Upper lobe of left lung (tissue), 6 donors: ENCODE results near the gene RASGRF2. TPM values are rescaled to one million over a fixed set of nuclear protein-coding genes. Genes with fewer than 3 reads are reported as not detected.

Experiments
- ATAC-seq, 2 donors: fragments of 200-7000 bp; cut with Tn5 transposase; one replicate each; pipeline ENCODE4 v1.9.1; 2022; ENCODE audit warnings: mild to moderate bottlenecking in 2 of 2, moderate library complexity in 2 of 2; ENCODE audit not compliant: low FRiP score in 2 of 2
- DNase-seq, 2 donors: peaks; one replicate each; pipeline ENCODE4 v3.0.0-alpha.2; 2019 to 2020
- H3K27ac ChIP-seq, 4 donors: fragments of 200-600 bp; sonication (generic); one replicate each; pipeline ENCODE4 v1.5.1; 2016 to 2019
- H3K27me3 ChIP-seq, 4 donors: fragments of 200-600 bp; sonication (generic); one replicate each; pipeline ENCODE4 v1.5.1; 2017 to 2019
- H3K36me3 ChIP-seq, 4 donors: fragments of 200-600 bp; sonication (generic); one replicate each; pipeline ENCODE4 v1.5.1; 2016 to 2019
- H3K4me1 ChIP-seq, 4 donors: fragments of 200-600 bp; sonication (generic); one replicate each; pipeline ENCODE4 v1.5.1; 2018 to 2019
- H3K4me3 ChIP-seq, 4 donors: fragments of 200-600 bp; sonication (generic); one replicate each; pipeline ENCODE4 v1.5.1; 2017 to 2019; ENCODE audit warnings: mild to moderate bottlenecking in 2 of 4, moderate library complexity in 1 of 4
- H3K9me3 ChIP-seq, 4 donors: fragments of 200-600 bp; sonication (generic); one replicate each; pipeline ENCODE4 v1.5.1; 2018 to 2019
- CTCF ChIP-seq, 6 experiments: fragments of 450-650 bp in 4 of 6; fragments of 200-600 bp in 2 of 6; sonication (generic) in 2 of 6; IDR thresholded peaks; one replicate each; pipeline ENCODE4 v1.5.1; 2016 to 2019; ENCODE audit warnings: antibody characterized with exemption in 6 of 6
- EP300 ChIP-seq, 4 donors: sonication (generic); formaldehyde crosslinking; IDR thresholded peaks; one replicate each; pipeline ENCODE4 v1.5.1; 2017; ENCODE audit warnings: antibody characterized with exemption in 4 of 4, control low read depth in 2 of 4
- POLR2A ChIP-seq, 4 donors: fragments of 450-650 bp; IDR thresholded peaks; one replicate each; pipeline ENCODE4 v1.5.1; 2016 to 2017; ENCODE audit warnings: antibody characterized with exemption in 4 of 4, mild to moderate bottlenecking in 2 of 4
- POLR2AphosphoS5 ChIP-seq, 2 donors: sonication (generic); formaldehyde crosslinking; IDR thresholded peaks; one replicate each; pipeline ENCODE4 v1.5.1; 2017; ENCODE audit warnings: antibody characterized with exemption in 2 of 2
- WGBS, 2 donors: methylation state at CpG; one replicate each; pipeline ENCODE4 v1.1.5; 2017 to 2018; 5-methylcytosine and 5-hydroxymethylcytosine counted together
- total RNA-seq, 6 donors: library from RNA; depleted of rRNA in 4 of 6; stranded (reverse); fragments of >200 nt in 4 of 6; gene quantifications; one replicate each; pipeline versions ENCODE4 v1.1.0 to v1.2.1, GENCODE V29; 2016 to 2021
- donor health status: DM: no; HTN: no; CAD: no; lungs with moderate emphysema.
- donor health status: DM: no; HTN: yes; CAD: no; lungs with severe emphysema.

Gene RASGRF2
- total RNA-seq, 6 donors from 2014 or later = 1.5 to 10.5 (median 4.9) TPM

- ATAC-seq = peak in 1 of 2 donors; percentile 31
- Histone ChIP-seq H3K27ac (no peak overlapping the region), H3K36me3 (no peaks in the 10 kb centered on the region), H3K4me1 (no peaks in the 10 kb centered on the region), H3K27me3 (no peaks in the 10 kb centered on the region), H3K4me3 (no peak overlapping the region), H3K9me3 (no peaks in the 10 kb centered on the region)
- no peak for TF ChIP-seq CTCF (IDR thresholded peaks at IDR 0.05)
- no peak for TF ChIP-seq POLR2A (IDR thresholded peaks at IDR 0.05)
- TF ChIP-seq EP300 (IDR thresholded peaks at IDR 0.05) = no peak
- no peak for TF ChIP-seq POLR2AphosphoS5 (IDR thresholded peaks at IDR 0.05)
- DNase-seq = no peak
- 81 to 84% methylated on average over 4 of the region's 4 CpGs for WGBS, 2 donors
These were observed 180.3 kb downstream of the RASGRF2 start for GRCh38 chr5:81140441-81140840.

DNA sequence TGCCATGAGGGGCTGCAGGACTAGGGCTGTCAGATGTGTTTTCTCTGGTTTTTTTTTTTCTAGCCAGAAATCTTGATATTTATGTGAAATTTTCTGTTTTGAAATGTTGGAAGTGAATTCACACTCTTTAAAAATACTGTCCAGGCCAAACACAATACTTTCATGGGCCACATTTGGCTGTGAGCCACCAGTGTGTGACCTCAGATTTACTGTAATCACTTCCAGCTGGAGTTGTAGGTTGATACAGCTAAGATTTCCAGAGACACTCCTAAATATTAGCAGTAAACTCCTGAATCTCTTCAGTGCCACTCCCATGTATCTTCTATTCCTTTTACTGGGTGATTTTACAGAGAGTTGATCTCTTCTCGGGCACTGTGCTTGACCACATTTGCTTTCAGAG is 180.8 kb downstream of the RASGRF2 start:
- Histone ChIP-seq H3K27me3 (no peaks in the 10 kb centered on the region), H3K4me1 (no peaks in the 10 kb centered on the region), H3K9me3 (no peaks in the 10 kb centered on the region), H3K4me3 (no peak overlapping the region), H3K36me3 (no peaks in the 10 kb centered on the region), H3K27ac (no peak overlapping the region)
- TF ChIP-seq POLR2AphosphoS5 (IDR thresholded peaks at IDR 0.05) = no peak
- TF ChIP-seq EP300 (IDR thresholded peaks at IDR 0.05) = no peak
- TF ChIP-seq POLR2A (IDR thresholded peaks at IDR 0.05) = no peak
- no peak for TF ChIP-seq CTCF (IDR thresholded peaks at IDR 0.05)
- 78 to 87% methylated on average over 1 of the region's 1 CpG for WGBS, 2 donors
- DNase-seq (no peak), ATAC-seq (peak in 1 of 2 donors; percentile 67)

DNA sequence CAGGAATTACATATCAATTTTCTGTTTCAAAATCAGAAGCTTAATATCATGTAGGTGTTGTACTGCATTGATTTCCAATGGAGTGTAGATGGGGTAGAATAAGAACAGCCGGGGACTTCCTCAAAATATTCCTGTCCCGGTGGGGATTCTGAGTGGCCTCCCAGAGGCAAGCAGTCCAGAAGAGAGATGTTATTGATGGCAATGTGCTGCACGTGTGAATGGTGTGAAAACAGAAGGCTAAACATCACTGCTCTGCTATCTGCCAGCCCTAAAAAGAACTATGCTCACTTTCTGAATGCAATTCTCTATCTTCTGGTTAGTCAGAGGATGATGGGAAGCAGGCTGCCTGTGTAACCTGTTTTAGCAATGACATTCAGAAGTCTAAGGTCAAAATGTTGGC is 181.9 kb downstream of the RASGRF2 start:
- Histone ChIP-seq H3K4me1 (no peaks in the 10 kb centered on the region), H3K36me3 (no peaks in the 10 kb centered on the region), H3K27ac (no peak overlapping the region), H3K4me3 (no peak overlapping the region), H3K27me3 (no peaks in the 10 kb centered on the region), H3K9me3 (no peaks in the 10 kb centered on the region)
- TF ChIP-seq POLR2AphosphoS5 (IDR thresholded peaks at IDR 0.05) (no peak), EP300 (IDR thresholded peaks at IDR 0.05) (no peak), POLR2A (IDR thresholded peaks at IDR 0.05) (no peak), CTCF (IDR thresholded peaks at IDR 0.05) (no peak)
- DNase-seq (no peak), ATAC-seq (no peak)
- WGBS, 2 donors = 70 to 81% methylated on average over 3 of the region's 3 CpGs

DNA sequence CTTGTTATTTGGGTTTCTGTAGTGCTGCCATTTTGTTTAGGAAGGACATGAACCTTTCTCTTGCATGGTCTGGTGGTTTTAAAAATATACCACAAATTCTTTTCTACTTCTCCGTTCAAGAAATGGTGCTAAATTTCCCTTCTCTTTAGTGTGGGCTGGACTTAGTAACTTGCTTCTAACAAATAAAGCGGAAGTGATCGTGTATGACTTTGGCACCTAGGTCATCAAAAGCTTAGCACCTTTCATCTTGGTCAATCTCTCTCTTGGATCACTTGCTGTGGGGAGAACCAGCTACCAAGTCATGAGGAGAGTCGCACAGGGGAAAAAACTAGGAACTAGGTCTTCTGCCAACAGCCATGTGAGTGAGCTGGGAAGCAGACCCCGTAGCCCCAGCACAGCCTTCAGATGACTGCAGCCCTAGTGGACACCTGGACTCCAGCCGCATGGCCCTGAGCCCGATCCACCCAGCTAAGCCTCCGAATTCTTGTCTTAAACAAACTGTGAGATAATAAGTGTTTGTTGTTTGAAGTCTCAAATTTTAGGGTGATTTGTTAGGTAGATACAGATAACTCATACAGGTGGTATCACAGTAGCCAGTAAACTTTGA is 185.3 kb downstream of the RASGRF2 start:
- H3K36me3 ChIP-seq = no peaks in the 10 kb centered on the region
- no peak overlapping the region for H3K27ac ChIP-seq
- H3K4me3 ChIP-seq = no peak overlapping the region
- no peaks in the 10 kb centered on the region for H3K27me3 ChIP-seq
- H3K9me3 ChIP-seq = no peaks in the 10 kb centered on the region
- 89% methylated on average over 6 to 8 of the region's 8 CpGs for WGBS, 2 donors
- no peak for ATAC-seq
- no peak for TF ChIP-seq POLR2AphosphoS5 (IDR thresholded peaks at IDR 0.05)
- TF ChIP-seq CTCF (IDR thresholded peaks at IDR 0.05) = no peak
- TF ChIP-seq EP300 (IDR thresholded peaks at IDR 0.05) = no peak
- no peak for TF ChIP-seq POLR2A (IDR thresholded peaks at IDR 0.05)
- no peaks in the 10 kb centered on the region for H3K4me1 ChIP-seq
- peak in 1 of 2 donors; percentile 9 for DNase-seq

GRCh38 chr5:81146031-81146430 is 185.9 kb downstream of the RASGRF2 start:
- Histone ChIP-seq H3K27ac (no peak overlapping the region), H3K36me3 (no peaks in the 10 kb centered on the region), H3K27me3 (no peaks in the 10 kb centered on the region), H3K9me3 (no peaks in the 10 kb centered on the region), H3K4me1 (no peaks in the 10 kb centered on the region), H3K4me3 (no peak overlapping the region)
- 90 to 91% methylated on average over 1 of the region's 1 CpG for WGBS, 2 donors
- TF ChIP-seq CTCF (IDR thresholded peaks at IDR 0.05) = no peak
- TF ChIP-seq POLR2A (IDR thresholded peaks at IDR 0.05) = no peak
- TF ChIP-seq EP300 (IDR thresholded peaks at IDR 0.05) = no peak
- no peak for TF ChIP-seq POLR2AphosphoS5 (IDR thresholded peaks at IDR 0.05)
- DNase-seq (no peak), ATAC-seq (no peak)
